Measurements from ENCODE around the gene DMAC2L.
A peak's percentile ranks its signal among the peaks of the same experiment; 100 is the strongest.

Gene DMAC2L

GRCh38 chr14:50321009-50321660, 9.0 kb downstream of the DMAC2L start:
- peak; percentile 32 to 52 (median 48) for DNase-seq (ENCODE audit: low read depth in 3 of 3)

- no peak for DNase-seq (ENCODE audit: low read depth in 3 of 3)
Observed at GRCh38 chr14:50331596-50331995, 19.5 kb downstream of the DMAC2L start.

GRCh38 chr14:50333014-50333509, 20.9 kb downstream of the DMAC2L start:
- no peak for DNase-seq (ENCODE audit: low read depth in 3 of 3)

- DNase-seq (ENCODE audit: low read depth in 3 of 3), result no peak
Observed at GRCh38 chr14:50334211-50334610, 22.1 kb downstream of the DMAC2L start.

GRCh38 chr14:50335389-50335788, 23.3 kb downstream of the DMAC2L start:
- DNase-seq (ENCODE audit: low read depth in 3 of 3), result no peak

- no peak for DNase-seq (ENCODE audit: low read depth in 3 of 3)
Observed at GRCh38 chr14:50335989-50336824, 24.1 kb downstream of the DMAC2L start.

- no peak for DNase-seq (ENCODE audit: low read depth in 3 of 3)
Observed at GRCh38 chr14:50338587-50338986, 26.5 kb downstream of the DMAC2L start.

GRCh38 chr14:50339178-50339804, 27.2 kb downstream of the DMAC2L start:
- no peak for DNase-seq (ENCODE audit: low read depth in 3 of 3)

GRCh38 chr14:50340045-50340444, 27.9 kb downstream of the DMAC2L start:
- no peak for DNase-seq (ENCODE audit: low read depth in 3 of 3)

- no peak for DNase-seq (ENCODE audit: low read depth in 3 of 3)
Observed at GRCh38 chr14:50340963-50341362, 28.8 kb downstream of the DMAC2L start.

GRCh38 chr14:50342221-50343078, 30.3 kb downstream of the DMAC2L start:
- peak in 1 of 3 donors; percentile 23 for DNase-seq (ENCODE audit: low read depth in 3 of 3)

GRCh38 chr14:50343434-50343833, 31.3 kb downstream of the DMAC2L start:
- DNase-seq (ENCODE audit: low read depth in 3 of 3), result no peak

GRCh38 chr14:50344116-50344775, 32.1 kb downstream of the DMAC2L start:
- peak; percentile 65 to 81 (median 72) for DNase-seq (ENCODE audit: low read depth in 3 of 3)

GRCh38 chr14:50344876-50345563, 32.9 kb downstream of the DMAC2L start:
- DNase-seq (ENCODE audit: low read depth in 3 of 3), result no peak

GRCh38 chr14:50345846-50346422, 33.8 kb downstream of the DMAC2L start:
- DNase-seq (ENCODE audit: low read depth in 3 of 3), result no peak

GRCh38 chr14:50347521-50347920, 35.4 kb downstream of the DMAC2L start:
- DNase-seq (ENCODE audit: low read depth in 3 of 3), result no peak

- DNase-seq (ENCODE audit: low read depth in 3 of 3), result no peak
Observed at GRCh38 chr14:50348933-50349332, 36.8 kb downstream of the DMAC2L start.

- DNase-seq (ENCODE audit: low read depth in 3 of 3), result no peak
Observed at GRCh38 chr14:50350975-50351374, 38.9 kb downstream of the DMAC2L start.

GRCh38 chr14:50352584-50352983, 40.5 kb downstream of the DMAC2L start:
- no peak for DNase-seq (ENCODE audit: low read depth in 3 of 3)

GRCh38 chr14:50353126-50353525, 41.0 kb downstream of the DMAC2L start:
- DNase-seq (ENCODE audit: low read depth in 3 of 3), result no peak
